GM10847 (cell line): ENCODE measurements around the gene DNAH12.

Experiments used
- POLR2A ChIP-seq: IDR thresholded peaks from 2 replicates; pipeline ENCODE4 v1.6.1; 2011; ENCODE audit not compliant: insufficient read length; ENCODE audit errors: extremely low read depth

Gene DNAH12

GRCh38 chr3:57556459-57557084, 12.4 kb upstream of the DNAH12 start:
- TF ChIP-seq POLR2A = no peak

DNA sequence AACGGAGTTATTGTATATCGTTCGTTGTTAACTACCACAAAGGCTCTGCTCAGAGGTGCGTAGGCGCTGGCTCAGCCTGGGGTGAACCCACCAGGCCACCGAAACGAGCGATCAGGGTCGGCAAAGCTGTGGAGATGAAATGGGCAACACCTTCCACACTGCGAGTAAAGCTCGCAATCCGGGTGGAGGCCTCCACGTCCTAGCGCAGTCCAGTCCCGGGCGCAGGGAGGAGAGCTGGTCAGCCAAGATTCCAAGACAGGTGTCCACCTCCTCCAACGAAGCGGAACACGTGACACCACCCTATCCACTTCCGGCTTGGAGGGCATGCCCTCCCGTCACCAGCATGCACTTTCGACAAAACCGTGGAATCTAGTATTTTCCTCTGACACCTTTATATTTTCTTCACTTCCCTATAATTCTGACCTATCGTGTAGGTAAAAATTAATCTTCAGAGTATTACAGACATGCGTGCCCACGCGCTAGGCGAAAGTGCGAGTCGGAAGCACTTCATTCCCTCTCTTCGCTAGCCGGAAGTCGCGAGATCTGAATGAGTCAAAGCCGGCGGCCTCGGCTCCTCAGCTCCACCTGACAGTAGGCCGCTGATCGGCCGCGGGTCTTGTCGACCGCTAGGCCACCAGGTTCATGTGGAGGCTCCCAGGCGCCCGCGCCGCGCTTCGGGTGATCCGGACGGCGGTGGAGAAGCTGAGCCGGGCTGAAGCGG, 11.8 kb upstream of the DNAH12 start, which contains the start of gene PDE12:
TSS of gene PDE12 (plus strand) at position 537 of the 721 bp plus-strand sequence. CDS start at position 643, 106 bp downstream.
- TF ChIP-seq POLR2A = peak; percentile 79

- no peak for TF ChIP-seq POLR2A
Observed at GRCh38 chr3:57555306-57555705, 11.2 kb upstream of the DNAH12 start.

- no peak for TF ChIP-seq POLR2A
Observed at GRCh38 chr3:57546616-57547015, 2.5 kb upstream of the DNAH12 start.

DNA sequence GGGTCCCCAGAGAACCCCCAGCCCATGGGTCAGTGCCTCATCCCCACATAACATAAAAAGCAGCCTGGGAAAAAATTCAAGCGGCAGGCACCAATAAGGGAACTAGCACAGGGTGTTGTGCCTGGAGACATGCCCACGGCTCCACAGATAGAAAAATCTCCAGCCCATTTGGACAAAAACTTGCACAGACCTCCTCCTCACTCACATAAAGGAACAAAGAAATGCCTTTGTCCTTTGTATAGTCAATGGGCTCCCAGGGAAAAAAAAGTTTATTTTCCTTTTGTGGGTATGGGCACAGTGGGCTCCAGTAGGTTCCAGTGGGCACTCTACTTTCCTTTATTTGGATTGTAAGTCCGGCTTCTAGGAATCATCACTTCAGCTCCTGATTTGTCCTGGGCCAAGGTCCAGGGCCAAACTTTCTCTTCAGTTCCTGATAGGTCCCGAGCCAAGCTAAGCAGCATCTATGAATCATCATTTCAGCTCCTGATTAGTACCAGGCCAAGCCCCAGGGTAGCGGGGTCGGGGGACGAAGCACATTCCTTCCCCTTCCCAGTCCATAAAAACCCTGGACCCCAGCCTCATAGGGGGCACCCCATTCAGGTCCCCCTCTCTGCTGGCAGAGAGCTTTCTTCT, 1.6 kb upstream of the DNAH12 start:
- TF ChIP-seq POLR2A = no peak

DNA sequence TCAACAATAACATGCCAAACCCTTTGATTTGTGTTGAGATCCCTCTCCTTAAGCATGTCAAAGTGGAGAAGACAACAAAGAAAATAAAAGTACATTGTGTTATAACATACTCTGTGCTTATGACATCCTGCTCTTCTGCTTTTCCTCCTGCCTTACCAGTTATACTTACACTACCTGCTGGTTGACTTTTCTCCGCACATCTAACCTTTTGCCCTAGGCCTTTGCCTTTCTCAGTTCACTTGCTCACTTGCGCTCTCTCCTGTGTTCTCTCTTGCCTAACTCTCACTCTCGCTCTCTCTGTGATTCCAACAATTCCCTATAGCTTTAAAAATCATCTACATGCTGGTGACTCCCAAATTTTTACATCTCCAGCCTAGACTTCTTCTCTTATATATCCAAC, 5.7 kb downstream of the DNAH12 start:
- no peak for TF ChIP-seq POLR2A

DNA sequence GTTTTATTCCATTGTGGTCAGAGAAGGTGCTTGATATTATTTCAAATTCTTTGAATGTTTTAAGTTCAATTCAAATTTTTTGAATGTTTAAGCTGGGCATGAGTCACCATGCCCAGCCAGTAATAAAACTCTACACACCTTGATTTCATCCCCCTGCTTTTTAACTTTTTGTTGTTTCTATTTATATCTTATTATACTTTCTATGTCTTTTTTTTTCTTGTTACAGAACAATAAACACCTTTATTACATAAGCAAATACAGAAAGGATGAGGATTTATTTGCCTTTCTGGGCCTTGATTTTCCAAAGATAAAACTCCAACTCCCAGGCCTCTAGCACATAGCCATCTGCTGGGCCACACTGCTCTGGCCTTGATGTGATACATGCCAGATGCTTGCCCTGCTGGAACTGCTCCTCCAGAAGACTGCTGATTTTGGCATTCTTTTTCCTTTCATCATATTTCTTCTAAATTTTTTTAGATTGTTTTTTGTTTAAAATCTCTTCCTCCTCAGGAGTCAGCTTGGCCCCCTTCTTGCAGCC, 14.0 kb downstream of the DNAH12 start:
- TF ChIP-seq POLR2A = no peak

DNA sequence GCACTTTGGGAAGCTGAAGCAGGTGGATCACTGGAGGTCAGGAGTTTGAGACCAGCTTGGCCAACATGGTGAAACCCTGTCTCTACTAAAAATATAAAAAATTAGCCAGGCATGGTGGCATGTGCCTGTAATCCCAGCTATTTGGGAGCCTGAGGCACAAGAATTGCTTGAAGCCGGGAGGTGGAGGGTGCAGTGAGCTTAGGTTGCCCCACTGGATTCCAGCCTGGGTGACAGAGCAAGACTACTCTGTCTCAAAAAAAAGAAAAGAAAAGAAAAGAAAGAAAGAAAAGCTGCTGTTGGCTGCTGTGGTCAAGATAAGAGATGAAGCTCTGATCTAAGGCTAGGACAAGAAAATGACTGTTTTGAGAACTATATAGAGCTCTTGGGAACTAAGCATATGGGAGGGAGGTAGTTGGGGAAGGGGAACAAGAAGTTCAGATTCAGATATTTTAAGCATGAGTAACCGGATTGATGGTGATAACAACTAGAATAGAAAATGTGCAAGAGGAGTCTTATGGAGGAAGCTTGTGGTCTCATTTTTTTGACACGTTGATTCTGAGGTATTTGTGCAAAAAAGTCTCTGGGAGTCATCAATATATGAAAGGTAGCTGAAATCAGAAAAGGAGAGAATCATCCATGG, 25.7 kb downstream of the DNAH12 start:
- TF ChIP-seq POLR2A = no peak

GRCh38 chr3:57512166-57512565, 32.0 kb downstream of the DNAH12 start:
- TF ChIP-seq POLR2A = no peak

DNA sequence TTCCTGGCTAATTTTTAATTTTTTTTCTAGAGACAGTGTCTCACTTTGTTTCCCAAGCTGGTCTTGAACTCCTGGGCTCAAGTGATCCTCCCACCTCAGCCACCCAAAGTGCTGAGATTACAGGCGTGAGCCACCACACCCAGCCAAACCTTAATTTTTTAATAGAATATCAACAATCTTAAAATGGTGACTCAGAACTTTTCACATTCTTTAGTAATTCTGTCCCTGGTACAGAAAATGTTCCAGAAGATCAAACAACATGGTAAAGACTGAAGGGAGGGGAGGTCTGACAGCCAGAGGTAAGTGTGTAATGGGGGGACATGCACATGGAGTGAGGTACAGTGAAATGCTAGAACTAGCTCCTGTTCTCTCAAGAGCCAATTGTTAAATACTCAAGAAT, 38.2 kb downstream of the DNAH12 start:
- no peak for TF ChIP-seq POLR2A

- TF ChIP-seq POLR2A = no peak
Observed at GRCh38 chr3:57500506-57500905, 43.6 kb downstream of the DNAH12 start.

DNA sequence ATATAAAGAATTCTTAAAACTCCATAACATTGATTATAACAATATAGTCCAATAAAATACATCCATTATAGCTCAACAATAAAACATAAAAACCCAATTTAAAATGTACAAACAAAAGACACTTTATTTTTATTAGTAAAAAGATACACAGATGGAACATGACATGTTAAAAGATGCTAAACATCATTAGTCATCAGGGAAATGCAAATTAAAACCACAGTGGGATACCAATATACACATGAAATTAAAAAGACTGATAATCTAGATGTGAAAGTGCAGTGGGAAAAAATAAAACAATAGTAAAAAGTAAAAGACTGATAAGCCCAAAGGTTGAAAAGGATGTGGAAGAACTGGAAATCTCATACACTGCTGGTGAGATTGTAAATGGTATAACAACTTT, 46.2 kb downstream of the DNAH12 start:
- TF ChIP-seq POLR2A = no peak

DNA sequence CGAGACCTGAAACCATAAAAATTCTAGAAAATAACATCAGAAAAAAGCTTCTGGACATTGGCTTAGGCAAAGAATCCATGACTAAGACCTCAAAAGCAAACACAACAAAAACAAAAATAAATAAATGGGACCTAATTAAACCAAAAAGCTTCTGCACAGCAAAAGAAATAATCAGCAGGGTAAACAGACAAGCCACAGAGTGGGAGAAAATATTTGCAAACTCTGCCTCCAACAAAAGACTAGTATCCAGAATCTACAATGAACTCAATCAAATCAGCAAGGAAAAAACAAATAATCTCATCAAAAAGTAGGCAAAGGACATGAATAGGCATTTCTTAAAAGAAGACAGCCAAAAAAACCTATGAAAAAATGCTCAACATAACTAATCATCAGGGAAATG, 59.6 kb downstream of the DNAH12 start:
- TF ChIP-seq POLR2A = no peak

DNA sequence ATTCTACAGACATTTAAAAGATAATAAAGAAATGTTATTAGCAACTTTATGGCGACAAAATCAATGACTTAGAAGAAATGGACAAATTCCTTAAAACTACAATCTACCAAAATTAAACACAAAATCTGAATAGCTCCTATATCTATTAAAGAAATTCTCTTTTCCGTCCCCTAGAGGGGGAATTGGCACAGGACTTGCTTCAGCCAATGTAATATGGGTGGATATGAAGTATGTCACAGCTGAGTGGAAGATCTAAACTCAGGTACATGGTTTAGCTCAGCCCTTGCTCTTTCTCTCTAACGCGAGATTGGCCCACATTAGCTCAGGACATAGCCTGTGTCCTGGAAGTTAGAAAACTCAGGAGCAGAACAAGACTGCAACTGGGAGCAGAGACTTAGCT, 79.3 kb downstream of the DNAH12 start:
- TF ChIP-seq POLR2A = no peak

GRCh38 chr3:57464011-57464410, 80.1 kb downstream of the DNAH12 start:
- TF ChIP-seq POLR2A = no peak
